ENCODE measurements around the gene CCDC121.

The CCDC121 gene, protein sequence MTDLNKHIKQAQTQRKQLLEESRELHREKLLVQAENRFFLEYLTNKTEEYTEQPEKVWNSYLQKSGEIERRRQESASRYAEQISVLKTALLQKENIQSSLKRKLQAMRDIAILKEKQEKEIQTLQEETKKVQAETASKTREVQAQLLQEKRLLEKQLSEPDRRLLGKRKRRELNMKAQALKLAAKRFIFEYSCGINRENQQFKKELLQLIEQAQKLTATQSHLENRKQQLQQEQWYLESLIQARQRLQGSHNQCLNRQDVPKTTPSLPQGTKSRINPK

DNA sequence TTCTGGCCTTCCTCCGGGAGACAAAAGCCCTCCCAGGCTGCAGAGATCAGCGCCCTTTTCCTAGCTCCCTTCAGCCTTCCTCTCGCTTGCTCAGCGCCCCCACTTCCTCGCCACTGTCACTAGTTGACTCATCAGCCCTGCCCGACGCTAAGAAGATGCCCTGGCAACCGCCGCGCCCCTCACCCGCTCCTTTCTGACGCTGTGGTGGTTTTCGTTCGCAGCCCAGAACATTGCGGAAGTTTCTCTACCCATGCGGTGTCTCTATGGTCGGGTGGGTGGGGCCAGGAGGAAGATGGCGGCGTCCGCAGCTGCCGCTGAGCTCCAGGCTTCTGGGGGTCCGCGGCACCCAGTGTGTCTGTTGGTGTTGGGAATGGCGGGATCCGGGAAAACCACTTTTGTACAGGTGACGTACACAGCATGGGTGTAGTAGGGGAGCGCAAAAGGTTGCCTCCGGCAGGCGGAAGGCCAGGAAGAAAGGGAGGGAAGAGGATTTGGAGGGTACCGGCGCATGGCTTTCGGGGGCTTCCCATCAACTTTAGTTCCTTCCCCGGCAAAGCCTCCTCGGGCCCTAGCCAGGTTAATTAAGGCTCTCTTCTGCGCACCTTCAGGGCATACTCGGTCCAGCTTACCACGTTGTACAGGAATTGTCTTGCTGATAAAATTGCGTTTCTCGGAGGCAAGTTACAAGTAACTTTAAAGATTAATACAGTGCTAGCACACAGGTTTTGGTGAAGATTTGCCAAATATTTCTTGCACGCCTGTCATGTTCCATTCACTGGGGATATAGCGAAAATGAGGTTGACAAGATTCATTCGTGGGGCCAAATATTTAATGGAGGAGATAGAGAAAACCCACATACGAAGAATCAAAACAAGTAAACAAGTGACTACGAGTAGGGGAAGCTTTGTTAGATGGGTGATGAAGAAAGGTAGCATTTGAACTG, at the start of gene CCDC121, which contains the start of gene GPN1:
Gene CCDC121 (minus strand): TSS at position 246 of the 943 bp plus-strand sequence. CDS start 1,213 bp downstream, outside the sequence.
Gene GPN1 (plus strand): TSS at position 284 of the 943 bp plus-strand sequence. CDS start 9 bp downstream, at position 293.
- peak; percentile 94 for DNase-seq

DNA sequence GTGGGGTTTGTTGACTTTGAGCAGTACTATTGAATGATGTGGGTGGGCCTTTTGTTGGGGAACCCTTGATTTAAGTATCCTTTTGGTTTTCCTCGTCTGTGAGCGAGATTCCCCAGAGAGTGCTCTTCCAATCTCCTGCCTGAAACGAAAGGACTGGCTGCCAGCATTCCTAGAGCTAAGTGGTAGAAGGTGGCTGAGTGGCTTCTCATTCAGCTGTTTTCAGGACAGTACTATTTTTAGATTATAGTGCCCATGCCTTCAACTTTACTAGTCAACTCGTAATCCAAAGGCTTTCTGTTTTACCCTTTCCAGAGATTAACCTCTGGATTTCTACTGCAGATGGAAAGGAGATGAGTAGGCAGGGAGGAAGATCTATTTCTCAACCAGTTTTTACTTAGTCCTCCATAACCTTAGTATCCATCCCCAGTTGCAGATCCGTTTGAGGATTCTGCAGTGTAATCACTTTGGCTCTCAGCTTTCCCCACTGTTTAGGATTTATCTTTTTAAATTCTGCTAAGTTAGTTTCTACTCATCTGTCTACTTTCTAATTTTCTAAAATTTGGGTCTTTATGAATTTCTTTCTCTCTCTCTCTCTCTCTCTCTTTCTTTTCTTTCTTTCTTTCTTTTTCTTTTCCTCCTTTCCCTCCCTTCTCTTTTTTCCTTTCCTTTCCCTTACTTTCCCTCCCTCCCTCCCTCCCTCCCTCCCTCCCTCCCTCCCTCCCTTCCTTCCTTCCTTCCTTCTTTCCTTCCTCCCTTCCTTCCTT, 44.1 kb upstream of the CCDC121 start:
- no peak for DNase-seq

DNA sequence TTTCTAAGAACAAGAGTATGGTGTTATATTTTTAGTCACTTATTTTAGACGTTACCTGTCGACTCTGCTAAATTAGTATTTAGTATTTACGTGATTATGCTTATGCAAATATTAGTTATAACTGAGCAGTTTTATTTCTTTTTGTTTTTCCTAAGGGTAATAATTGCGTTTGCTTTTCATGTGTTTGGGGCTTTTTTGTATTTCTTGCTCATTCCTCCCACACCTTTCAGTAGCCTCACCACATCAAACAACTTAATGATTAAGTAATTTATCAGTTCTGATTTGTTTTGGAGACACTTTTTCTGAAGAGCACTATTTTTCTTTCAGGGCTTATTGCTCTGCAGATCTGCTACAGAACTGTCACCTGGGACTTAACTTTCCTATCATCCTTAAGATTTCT, 42.4 kb upstream of the CCDC121 start:
- no peak for DNase-seq

DNA sequence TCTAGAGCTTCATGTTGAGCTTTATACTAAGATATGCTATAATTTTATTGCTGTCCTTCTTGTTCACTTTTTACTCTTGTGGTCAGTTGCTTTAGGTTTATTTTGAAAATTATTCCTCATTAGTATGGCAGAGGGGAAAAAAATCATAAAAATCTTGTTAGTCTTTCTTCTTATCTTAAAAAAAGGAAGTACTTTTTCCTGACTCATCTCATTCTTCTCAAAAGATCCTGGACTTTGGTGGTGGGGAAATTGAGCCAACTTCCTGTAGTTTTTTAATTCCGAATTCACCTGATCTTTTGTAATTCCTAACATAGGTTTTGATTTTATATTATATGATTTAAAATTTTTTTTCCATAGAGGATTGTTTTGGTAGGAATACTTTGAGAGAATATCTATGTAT, 38.6 kb upstream of the CCDC121 start:
- no peak for DNase-seq

DNA sequence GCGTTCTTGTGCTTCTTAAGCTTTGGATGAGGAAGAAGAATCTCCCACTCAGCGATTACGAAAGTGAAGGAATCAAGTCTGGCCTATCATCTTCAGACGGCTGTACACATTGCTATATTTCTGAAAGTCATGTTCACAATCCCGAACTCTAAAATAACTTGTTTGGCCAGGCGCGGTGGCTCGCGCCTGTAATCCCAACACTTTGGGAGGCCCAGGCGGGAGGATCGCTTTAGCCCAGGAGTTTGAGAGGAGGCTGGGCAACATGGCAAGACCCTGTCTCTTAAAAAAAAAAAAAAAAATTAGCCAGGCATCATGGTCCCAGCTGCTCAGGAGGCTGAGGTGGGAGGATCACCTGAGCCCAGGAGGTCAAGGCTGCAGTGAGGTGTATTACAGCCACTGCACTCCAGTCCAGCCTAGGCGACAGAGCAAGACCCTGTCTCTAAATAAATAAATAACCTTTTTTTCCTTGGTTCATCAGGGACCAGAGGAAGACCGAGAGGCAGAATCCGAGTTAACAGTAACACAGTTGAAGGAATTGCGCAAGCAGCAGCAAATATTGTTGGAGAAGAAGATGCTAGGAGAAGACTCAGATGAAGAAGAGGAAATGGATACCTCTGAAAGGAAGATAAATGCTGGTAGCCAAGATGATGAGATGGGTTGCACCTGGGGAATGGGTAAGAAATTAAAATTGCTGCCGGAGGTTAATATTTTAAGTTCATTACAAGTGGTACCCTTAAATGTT, 36.0 kb upstream of the CCDC121 start:
- DNase-seq, result no peak

DNA sequence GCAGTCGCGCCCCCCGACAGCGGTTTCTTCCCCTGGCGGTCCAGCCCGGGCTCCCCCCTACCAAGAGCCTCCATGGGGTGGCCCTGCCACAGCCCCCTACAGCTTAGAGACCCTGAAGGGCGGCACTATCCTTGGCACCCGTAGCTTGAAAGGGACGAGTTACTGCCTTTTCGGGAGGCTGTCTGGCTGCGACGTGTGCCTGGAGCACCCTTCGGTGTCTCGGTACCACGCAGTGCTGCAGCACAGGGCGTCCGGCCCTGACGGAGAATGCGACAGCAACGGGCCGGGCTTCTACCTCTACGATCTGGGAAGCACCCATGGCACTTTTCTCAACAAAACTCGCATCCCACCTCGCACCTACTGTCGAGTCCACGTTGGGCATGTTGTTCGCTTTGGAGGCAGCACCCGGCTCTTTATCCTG, 35.4 kb upstream of the CCDC121 start:
- DNase-seq, result no peak

DNA sequence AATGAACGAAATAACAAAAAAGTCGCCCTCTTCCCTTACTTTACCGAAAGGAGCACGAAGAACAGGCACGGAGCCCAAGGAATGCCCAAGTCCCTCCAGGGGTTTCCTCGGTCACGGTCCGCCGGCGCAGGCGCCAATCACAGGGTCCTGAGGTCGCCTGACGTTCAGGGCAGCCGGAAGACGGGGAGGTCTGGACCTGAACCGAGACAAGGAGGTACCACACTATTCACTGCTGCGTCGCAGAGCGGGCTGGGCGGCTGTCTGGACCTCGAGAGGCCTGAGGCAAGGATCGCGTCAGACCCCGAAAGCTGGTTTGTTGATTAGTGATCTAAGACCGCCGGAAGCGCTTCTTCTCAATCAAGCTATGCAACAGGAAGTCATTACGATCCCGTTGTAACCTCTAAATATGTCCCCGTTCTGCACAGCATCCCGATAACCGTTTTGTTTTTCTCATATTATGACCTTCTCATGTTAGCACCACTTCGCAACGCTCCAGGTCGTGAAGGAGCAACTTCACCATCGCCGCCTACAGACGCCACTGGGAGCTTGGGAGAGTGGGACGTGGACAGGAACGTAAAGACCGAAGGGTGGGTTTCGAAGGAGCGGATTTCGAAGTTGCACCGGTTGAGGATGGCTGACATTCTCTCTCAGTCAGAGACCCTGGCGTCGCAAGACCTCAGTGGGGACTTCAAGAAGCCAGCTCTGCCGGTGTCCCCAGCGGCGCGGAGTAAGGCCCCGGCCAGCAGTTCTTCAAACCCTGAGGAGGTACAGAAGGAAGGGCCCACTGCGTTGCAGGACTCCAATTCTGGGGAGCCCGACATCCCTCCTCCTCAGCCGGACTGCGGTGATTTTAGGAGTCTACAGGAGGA, 34.7 kb upstream of the CCDC121 start, which contains the start of the genes SLC4A1AP and SUPT7L:
Gene SLC4A1AP (plus strand): TSS at position 605 of the 869 bp plus-strand sequence. CDS start 26 bp downstream, at position 631.
Gene SUPT7L (minus strand): TSS at position 330 of the 869 bp plus-strand sequence. CDS start 1,422 bp downstream, outside the sequence.
- peak; percentile 93 for DNase-seq

DNA sequence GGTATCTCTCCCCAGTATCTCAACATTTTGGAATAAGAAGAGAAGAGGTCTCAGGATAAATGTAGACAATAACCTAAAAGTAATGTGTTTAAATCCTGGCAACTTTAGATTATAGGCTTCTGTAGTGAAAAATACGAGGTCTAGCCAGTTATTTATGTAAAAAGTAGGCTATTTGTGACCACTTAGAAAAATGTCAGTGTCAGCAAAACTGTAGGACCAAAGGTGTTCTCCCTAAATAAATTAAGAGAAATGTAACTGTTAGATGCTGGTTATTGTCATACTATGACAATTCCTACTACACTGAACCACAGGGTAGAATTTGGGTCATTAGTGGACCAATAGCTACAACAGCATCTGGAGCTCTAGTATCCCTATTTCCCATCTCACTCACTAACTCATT, 32.6 kb upstream of the CCDC121 start:
- no peak for DNase-seq

DNA sequence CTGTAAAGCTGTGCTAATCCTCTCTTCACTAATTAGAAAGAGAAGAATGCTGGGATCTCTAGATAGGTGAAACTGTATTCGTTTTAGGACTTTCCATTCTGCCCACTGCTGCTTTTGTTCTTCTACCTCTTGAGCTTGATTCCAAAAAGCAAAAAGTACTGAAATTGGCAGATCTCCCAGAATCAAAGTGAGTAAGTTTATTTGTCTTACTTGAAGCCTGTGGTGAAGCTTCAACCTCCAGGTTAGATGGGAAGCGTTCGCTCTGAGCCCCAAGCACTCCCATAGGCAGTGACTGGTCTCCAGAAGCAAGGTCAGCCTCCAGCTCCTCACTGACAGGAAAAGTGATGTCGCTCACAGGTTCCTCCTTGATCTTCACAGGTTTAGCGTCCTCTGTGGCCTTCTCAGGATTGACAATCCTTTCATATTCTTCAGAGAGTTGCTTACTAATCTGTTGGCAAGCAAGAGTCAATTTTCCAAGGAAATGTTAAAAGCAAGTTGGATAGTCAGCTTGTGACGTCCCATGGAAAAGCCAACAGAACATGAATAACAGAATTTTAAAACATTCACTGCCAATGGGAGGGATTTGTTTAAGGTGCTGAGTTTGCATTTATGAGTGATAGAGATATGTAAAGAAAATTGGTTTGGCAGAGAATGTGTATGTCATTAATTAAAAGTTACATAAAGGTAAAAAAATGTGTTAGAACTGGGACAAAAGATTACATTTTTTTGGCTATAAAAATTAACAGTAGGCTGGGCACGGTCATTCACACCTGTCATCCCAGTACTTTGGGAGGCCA, 26.5 kb upstream of the CCDC121 start:
- no peak for DNase-seq

DNA sequence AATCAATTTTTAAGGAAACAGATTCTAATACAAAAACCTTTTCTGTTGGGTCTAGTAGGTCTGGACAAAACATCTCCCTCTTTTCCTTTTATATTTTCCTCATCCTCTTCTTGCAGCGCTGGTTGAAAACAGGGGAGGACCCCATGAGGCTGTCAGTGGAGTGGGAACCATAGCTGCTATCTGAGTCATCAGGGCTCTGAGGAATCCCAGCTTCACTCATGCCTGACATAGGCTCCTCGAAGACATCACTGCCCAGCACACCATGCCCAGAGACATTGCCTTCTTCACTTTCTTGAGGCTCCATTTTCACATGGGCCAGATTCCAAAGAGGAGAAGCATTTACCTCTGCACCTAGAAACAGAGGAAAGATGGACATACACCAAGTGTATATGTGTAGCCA, 24.6 kb upstream of the CCDC121 start:
- no peak for DNase-seq

DNA sequence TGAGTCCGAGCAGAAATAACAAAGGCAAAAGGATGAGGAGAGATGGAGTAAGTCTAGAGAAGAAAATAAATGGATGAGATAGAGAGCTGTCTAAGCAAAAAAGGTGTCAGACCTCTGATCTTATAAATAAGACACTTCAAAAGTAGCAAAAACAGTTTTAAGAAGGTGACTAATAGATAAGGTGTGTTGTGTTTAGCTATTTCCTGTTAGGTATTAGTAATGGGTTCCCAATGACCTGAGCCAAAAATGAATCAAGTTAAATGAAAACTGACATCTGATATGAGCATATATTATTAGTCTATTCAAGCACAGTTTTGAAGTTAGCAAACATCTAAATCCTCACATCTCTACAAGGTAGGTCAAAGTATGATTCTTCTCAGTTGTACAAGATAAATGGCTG, 24.0 kb upstream of the CCDC121 start:
- no peak for DNase-seq

DNA sequence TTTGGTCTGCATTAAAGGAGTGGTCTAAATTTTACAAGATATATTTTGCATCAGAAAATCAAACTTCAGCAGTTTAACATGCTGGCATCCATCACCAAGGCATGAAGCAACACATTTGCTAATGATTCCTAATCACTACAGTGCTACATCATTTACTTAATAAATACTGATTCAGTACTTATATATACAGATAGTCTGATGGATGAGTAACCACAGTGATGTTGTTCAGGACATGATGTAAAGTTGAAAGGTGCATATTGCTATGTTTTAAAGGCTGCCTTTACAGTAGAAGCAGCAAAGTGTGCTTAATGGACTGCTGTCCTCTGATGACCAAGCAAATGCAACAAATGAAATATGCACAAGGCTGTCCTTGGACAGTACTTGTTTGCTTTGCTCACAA, 23.5 kb upstream of the CCDC121 start:
- no peak for DNase-seq

DNA sequence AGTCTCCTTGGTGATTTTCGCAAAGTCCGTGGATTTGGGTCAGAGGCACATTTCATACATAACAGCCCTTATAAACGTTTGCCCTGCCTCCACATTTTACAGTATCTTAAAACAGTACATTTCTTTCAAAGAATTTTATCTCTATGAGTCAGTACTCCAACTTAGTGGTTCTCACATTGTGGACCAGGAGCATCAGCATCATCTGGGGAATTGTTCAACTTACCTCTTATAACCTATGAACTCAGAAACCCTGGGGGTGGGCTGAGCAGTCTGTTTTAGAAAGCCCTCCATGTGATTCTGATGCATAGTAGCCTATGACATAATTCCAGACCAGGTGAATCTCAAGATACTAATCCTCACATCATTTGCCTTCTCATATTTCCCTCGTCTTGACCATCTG, 22.2 kb upstream of the CCDC121 start:
- no peak for DNase-seq

DNA sequence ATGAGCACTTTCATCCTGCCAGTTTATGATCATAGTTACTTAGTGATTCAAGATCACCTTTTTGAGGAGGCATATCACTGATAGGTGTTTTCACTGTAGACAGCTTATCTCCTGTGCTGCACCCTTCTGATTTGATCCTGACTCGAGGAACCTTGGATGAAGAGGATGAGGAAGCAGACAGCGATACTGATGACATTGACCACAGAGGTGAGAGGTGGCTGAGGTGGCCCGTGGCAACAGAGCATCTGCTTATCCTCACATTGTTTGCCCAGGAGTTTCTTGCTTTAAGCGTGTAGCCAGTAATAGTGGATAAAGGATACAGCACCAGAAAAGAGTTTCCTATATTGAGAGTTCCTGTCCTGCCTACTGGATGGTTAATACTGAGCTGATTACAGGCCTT, 18.9 kb upstream of the CCDC121 start:
- DNase-seq, result no peak

DNA sequence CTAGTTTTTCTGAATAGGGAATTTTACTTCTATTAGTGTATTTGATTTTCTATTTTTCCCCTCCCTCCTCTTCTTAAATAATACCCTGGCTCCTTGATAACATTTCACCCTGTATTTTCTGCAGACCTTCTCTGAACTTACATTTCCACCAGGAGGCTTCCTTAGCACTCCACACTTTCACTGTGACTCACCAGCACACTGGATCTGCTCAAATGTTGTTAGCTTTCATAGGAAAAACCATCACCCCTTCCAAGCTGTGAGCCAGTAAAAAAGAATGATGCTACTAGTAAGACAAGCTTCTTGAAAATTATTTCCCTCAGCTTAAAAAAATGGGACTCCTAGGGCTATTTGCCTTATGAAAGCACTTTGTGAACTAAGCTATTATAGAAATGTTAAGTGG, 18.5 kb upstream of the CCDC121 start:
- DNase-seq, result no peak

DNA sequence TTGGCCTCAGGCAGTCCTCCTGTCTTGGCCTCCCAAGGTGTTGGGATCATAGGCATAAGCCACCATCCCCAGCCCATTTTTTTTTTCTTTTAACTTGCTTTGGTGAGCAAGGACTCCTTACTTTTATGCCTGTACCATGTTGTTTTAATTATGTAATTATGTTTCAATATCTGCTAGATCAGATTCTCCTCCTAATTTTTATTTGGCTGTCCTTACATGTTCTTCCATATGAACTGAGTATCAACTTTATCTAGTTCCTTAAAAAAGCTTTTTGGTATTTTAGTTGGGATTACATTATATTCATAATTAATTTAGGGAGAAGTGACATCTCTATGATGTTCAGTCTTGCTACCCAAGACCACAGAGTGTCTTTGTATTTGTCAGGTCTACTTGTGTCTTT, 16.4 kb upstream of the CCDC121 start:
- DNase-seq, result no peak

DNA sequence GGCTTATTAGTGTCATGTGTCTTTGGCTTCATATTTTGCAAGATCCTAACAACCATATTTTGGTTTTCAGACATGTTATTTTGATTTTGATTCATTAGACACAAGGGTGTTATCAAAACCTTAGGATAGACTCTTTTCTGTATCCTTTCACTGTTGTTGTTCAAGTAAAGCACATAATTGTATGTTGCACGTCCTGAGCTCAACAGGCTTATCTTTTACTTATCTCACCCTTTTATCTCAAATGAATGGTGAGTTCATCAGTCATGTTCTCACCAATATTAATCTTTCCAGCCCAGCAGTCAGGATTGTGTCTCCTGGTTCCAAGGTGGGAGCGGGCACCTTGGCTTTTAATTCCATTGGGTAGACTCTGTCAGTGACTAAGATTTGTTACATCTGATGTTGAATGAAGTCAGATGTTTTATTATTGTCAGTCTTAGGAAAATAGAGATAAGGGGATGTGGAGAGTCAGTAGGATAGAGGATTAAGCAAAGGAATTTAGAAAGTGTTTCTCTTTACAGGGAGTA, 12.0 kb upstream of the CCDC121 start:
- no peak for DNase-seq

DNA sequence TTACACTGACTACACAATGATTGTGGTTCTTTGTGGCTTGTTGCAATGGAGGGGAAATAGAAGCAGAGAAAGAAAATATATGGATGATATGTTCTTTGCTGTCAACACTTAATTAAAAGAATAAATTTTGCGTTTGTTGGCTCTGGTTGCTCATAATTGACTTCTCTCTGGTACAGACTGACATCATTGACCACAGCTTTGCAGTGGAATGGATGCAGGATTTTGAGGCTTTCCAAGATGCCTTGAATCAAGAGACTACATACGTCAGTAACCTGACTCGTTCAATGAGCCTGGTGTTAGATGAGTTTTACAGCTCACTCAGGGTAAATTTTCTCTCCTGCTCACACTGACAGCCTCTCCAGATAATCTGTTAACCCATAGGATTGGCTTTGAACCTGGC, 9.9 kb upstream of the CCDC121 start:
- no peak for DNase-seq

DNA sequence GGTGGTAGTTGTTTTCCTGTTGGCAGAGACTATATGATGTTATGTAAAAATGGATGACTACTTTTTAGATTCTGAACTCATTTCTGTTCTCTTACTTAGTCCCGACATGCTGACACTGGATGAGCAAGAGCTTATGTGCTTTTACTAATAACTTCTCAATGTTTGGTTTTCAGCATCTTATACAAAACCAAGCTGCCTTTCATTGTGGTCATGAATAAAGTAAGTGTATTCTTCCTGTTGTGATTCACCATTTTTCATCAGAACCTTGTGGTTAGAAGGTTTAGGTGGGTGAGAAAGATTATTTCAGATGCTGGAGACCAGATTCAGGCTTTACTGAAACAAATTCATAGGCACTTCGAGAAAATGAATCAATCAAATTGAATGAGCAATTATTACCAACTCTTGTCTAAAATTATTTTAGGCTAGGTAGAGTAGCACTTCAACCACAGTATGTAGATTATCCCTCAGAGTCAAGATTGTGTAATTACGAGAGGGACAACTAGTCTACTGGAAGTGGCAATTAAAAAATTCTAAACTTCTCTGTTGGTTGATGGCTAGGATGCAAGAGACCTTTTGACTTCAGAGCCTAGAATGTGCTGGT, 9.3 kb upstream of the CCDC121 start:
- no peak for DNase-seq

DNA sequence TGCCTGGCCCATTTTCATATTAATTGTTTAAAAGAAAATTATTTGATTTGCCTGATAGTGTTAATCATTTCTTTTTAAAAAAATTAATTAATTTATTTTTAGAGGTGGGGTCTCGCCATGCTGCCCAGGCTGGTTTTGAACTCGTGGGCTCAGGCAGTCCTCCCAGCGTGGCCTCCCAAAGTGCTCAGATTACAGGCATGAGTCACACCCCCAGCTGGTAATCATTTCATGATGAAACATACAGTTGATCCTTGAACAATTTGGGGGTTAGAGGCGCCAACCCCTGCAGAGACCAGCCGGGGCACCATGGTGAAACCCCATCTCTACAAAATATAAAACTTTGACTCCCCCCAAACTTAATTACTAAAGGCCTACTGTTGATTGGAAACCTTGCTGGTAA, 8.0 kb upstream of the CCDC121 start:
- no peak for DNase-seq
